HEK293 (cell line): ENCODE data around the gene MGAT4B.

Experiments
- CTCF ChIA-PET: fragments of 350-600 bp; formaldehyde crosslinking; extraction: SDS; loops from one replicate; lab custom pipeline; 2021; ENCODE audit warnings: antibody characterized with exemption; lab: Yijun Ruan, JAX
- POLR2A ChIA-PET: fragments of 300-600 bp; formaldehyde crosslinking; extraction: SDS; loops from one replicate; lab custom pipeline; 2020; ENCODE audit warnings: antibody characterized with exemption, inconsistent platforms; lab: Yijun Ruan, JAX
- H3K27ac ChIP-seq: fragments of 200-500 bp; sonication (Bioruptor generic); 2 replicates; pipeline ENCODE4 v1.5.1; 2014; ENCODE audit warnings: low read depth, low read length, control low read depth, inconsistent platforms; ENCODE audit errors: extremely low read depth
- H3K36me3 ChIP-seq, 2 experiments: fragments of 200-500 bp in 1 of 2; sonication (Bioruptor generic) in 1 of 2; 1 replicate in 1 of 2; 2 replicates in 1 of 2; pipeline ENCODE4 v1.5.1; 2014 to 2017; ENCODE audit warnings: inconsistent platforms in 2 of 2, low read length in 2 of 2; ENCODE audit not compliant: control insufficient read depth in 2 of 2, insufficient read depth in 1 of 2
- H3K4me1 ChIP-seq: fragments of 200-500 bp; sonication (Bioruptor generic); 2 replicates; pipeline ENCODE4 v1.5.1; 2014; ENCODE audit warnings: mild to moderate bottlenecking, low read length, inconsistent platforms; ENCODE audit not compliant: control insufficient read depth, insufficient read depth
- H3K4me3 ChIP-seq: 2 replicates; pipeline ENCODE4 v1.5.1; 2011; ENCODE audit warnings: low read depth, mild to moderate bottlenecking, control low read depth, low read length, moderate library complexity
- H3K9me3 ChIP-seq: fragments of 200-500 bp; sonication (Bioruptor generic); 2 replicates; pipeline ENCODE4 v1.5.1; 2014; ENCODE audit warnings: low read depth, low read length, inconsistent platforms; ENCODE audit not compliant: control insufficient read depth, insufficient read depth
- BCL11B ChIP-seq: fragments of 450-650 bp; formaldehyde crosslinking; IDR thresholded peaks from 2 replicates; pipeline ENCODE4 v1.5.1; 2016; ENCODE audit warnings: low read depth, missing biosample characterization, missing genetic modification characterization
- EGR2 ChIP-seq: fragments of 450-650 bp; formaldehyde crosslinking; IDR thresholded peaks from 2 replicates; pipeline ENCODE4 v1.5.1; 2016; ENCODE audit warnings: low read depth, missing biosample characterization, missing genetic modification characterization
- GLIS2 ChIP-seq: fragments of 450-650 bp; formaldehyde crosslinking; IDR thresholded peaks from 2 replicates; pipeline ENCODE4 v1.5.1; 2016; ENCODE audit warnings: missing biosample characterization, missing genetic modification characterization
- IKZF3 ChIP-seq: fragments of 450-650 bp; IDR thresholded peaks from 2 replicates; pipeline ENCODE4 v1.5.0; 2018; ENCODE audit warnings: missing biosample characterization, mild to moderate bottlenecking, missing genetic modification characterization, moderate library complexity
- KLF17 ChIP-seq: fragments of 450-650 bp; formaldehyde crosslinking; IDR thresholded peaks from 2 replicates; pipeline ENCODE4 v1.5.1; 2016; ENCODE audit warnings: missing biosample characterization, missing genetic modification characterization
- REPIN1 ChIP-seq: fragments of 450-650 bp; formaldehyde crosslinking; IDR thresholded peaks from 2 replicates; pipeline ENCODE4 v1.5.1; 2017; ENCODE audit warnings: missing biosample characterization, missing genetic modification characterization, low read depth
- SCRT1 ChIP-seq: fragments of 450-650 bp; formaldehyde crosslinking; IDR thresholded peaks from 2 replicates; pipeline ENCODE4 v1.5.1; 2016; ENCODE audit warnings: missing biosample characterization, missing genetic modification characterization, borderline replicate concordance
- SP7 ChIP-seq: fragments of 450-650 bp; formaldehyde crosslinking; IDR thresholded peaks from 2 replicates; pipeline ENCODE4 v1.5.1; 2016; ENCODE audit warnings: missing biosample characterization, missing genetic modification characterization
- YY2 ChIP-seq: fragments of 450-650 bp; formaldehyde crosslinking; IDR thresholded peaks from 2 replicates; pipeline ENCODE4 v1.5.1; 2016; ENCODE audit warnings: missing biosample characterization, missing genetic modification characterization
- ZBTB21 ChIP-seq: fragments of 450-650 bp; formaldehyde crosslinking; IDR thresholded peaks from 2 replicates; pipeline ENCODE4 v1.5.1; 2017; ENCODE audit warnings: missing biosample characterization, missing genetic modification characterization
- ZBTB8A ChIP-seq: fragments of 450-650 bp; formaldehyde crosslinking; IDR thresholded peaks from 2 replicates; pipeline ENCODE4 v1.5.1; 2016; ENCODE audit warnings: missing biosample characterization, missing genetic modification characterization
- ZFP41 ChIP-seq: fragments of 450-650 bp; formaldehyde crosslinking; IDR thresholded peaks from 2 replicates; pipeline ENCODE4 v1.5.1; 2016; ENCODE audit warnings: missing biosample characterization, missing genetic modification characterization, borderline replicate concordance
- ZFP69B ChIP-seq: fragments of 450-650 bp; formaldehyde crosslinking; IDR thresholded peaks from 2 replicates; pipeline ENCODE4 v1.5.1; 2016; ENCODE audit warnings: missing biosample characterization, missing genetic modification characterization
- ZIC2 ChIP-seq: fragments of 450-650 bp; formaldehyde crosslinking; IDR thresholded peaks from 2 replicates; pipeline ENCODE4 v1.5.1; 2016; ENCODE audit warnings: missing biosample characterization, missing genetic modification characterization
- ZNF121 ChIP-seq: fragments of 450-650 bp; formaldehyde crosslinking; IDR thresholded peaks from 2 replicates; pipeline ENCODE4 v1.5.1; 2016; ENCODE audit warnings: missing biosample characterization, missing genetic modification characterization
- ZNF133 ChIP-seq: fragments of 450-650 bp; formaldehyde crosslinking; IDR thresholded peaks from 2 replicates; pipeline ENCODE4 v1.5.1; 2016; ENCODE audit warnings: missing biosample characterization, missing genetic modification characterization
- ZNF155 ChIP-seq: fragments of 450-650 bp; formaldehyde crosslinking; IDR thresholded peaks from 2 replicates; pipeline ENCODE4 v1.5.1; 2016; ENCODE audit warnings: missing biosample characterization, missing genetic modification characterization
- ZNF292 ChIP-seq: fragments of 450-650 bp; formaldehyde crosslinking; IDR thresholded peaks from 2 replicates; pipeline ENCODE4 v1.5.1; 2016; ENCODE audit warnings: low read depth, missing biosample characterization, missing genetic modification characterization, borderline replicate concordance
- ZNF335 ChIP-seq: fragments of 450-650 bp; formaldehyde crosslinking; conservative IDR thresholded peaks from 2 replicates; pipeline ENCODE4 v1.5.1; 2016; ENCODE audit warnings: missing biosample characterization, missing genetic modification characterization
- ZNF341 ChIP-seq: fragments of 450-650 bp; formaldehyde crosslinking; IDR thresholded peaks from 2 replicates; pipeline ENCODE4; 2016; ENCODE audit warnings: low read depth, missing biosample characterization, missing genetic modification characterization
- ZNF398 ChIP-seq: fragments of 450-650 bp; formaldehyde crosslinking; IDR thresholded peaks from 2 replicates; pipeline ENCODE4 v1.5.1; 2017; ENCODE audit warnings: missing biosample characterization, missing genetic modification characterization
- ZNF423 ChIP-seq: fragments of 450-650 bp; formaldehyde crosslinking; IDR thresholded peaks from 2 replicates; pipeline ENCODE4 v1.5.1; 2016; ENCODE audit warnings: missing biosample characterization, missing genetic modification characterization
- ZNF473 ChIP-seq: fragments of 450-650 bp; formaldehyde crosslinking; IDR thresholded peaks from 2 replicates; pipeline ENCODE4 v1.5.1; 2017; ENCODE audit warnings: missing biosample characterization, missing genetic modification characterization
- ZNF529 ChIP-seq: fragments of 450-650 bp; formaldehyde crosslinking; IDR thresholded peaks from 2 replicates; pipeline ENCODE4 v1.5.1; 2017; ENCODE audit warnings: missing genetic modification characterization, missing biosample characterization; ENCODE audit not compliant: insufficient replicate concordance
- ZNF560 ChIP-seq: fragments of 450-650 bp; formaldehyde crosslinking; IDR thresholded peaks from 2 replicates; pipeline ENCODE4 v1.5.1; 2017; ENCODE audit warnings: missing biosample characterization, missing genetic modification characterization, borderline replicate concordance
- ZNF677 ChIP-seq: fragments of 450-650 bp; IDR thresholded peaks from 2 replicates; pipeline ENCODE4 v1.5.0; 2018; ENCODE audit warnings: missing biosample characterization, mild to moderate bottlenecking, missing genetic modification characterization, moderate library complexity
- ZNF692 ChIP-seq: fragments of 450-650 bp; formaldehyde crosslinking; IDR thresholded peaks from 2 replicates; pipeline ENCODE4 v1.5.1; 2016; ENCODE audit warnings: missing biosample characterization, missing genetic modification characterization
- ZNF792 ChIP-seq: fragments of 450-650 bp; formaldehyde crosslinking; IDR thresholded peaks from 2 replicates; pipeline ENCODE4 v1.5.1; 2016; ENCODE audit warnings: missing biosample characterization, missing genetic modification characterization
- ZSCAN5A ChIP-seq: fragments of 450-650 bp; formaldehyde crosslinking; IDR thresholded peaks from 2 replicates; pipeline ENCODE4 v1.5.1; 2016; ENCODE audit warnings: missing biosample characterization, missing genetic modification characterization
- ZXDB ChIP-seq: fragments of 450-650 bp; formaldehyde crosslinking; IDR thresholded peaks from 2 replicates; pipeline ENCODE4 v1.5.1; 2016; ENCODE audit warnings: missing biosample characterization, missing genetic modification characterization

The MGAT4B gene

DNA sequence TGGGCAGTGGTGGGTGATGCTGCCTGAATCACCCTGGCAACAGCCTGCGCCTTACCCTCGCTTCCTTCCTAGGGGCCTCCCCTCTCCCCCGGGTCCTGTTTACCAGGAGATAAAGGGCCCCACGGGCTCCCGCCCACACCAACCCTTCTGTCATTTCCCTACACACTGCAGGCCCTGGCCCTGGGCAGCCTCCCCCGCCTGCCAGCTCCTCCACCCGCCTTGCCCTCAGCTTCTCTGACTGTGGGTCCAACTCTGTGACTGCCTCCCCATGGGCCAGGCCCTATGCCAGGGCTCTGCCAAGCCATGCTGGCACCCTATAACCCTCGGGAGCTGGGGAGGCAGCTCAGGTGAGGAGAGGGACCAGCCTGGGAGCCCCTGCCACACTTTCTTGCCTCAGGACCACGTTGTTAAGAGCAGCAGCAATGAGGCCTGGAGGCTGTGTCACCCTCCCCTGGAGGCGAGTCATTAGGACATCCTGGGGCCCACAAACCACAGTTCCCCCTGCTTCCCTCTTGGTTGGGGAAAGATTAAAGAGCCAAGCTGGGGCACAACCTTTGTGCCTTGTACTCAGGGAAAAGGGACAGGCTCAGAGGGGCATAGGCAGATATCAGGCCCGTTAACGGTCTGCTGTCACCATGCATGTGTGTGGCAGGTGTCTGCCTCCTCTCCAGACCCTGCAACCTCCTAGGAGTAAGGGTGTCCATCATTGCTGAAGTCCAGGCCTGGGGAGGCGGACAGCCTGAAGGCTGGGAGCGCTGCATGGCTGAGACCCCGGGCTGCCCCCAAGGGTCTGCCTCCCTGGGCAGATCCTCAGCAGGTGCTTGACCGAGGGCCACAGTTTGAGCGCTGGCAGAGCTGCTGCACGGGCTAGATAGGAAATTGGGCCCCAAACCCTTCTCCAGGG is 2.8 kb downstream of the MGAT4B start (continued):
- no peak for TF ChIP-seq REPIN1 (tag by site-specific recombination)
- no peak for TF ChIP-seq ZSCAN5A (tag by site-specific recombination)
- TF ChIP-seq ZNF292: no peak
- peak; percentile 63; the same call in 1 of the 2 replicates for TF ChIP-seq KLF17 (tag by site-specific recombination)
- no peak for TF ChIP-seq ZNF677 (tag by site-specific recombination)
- TF ChIP-seq ZNF692: peak; percentile 98
- no peak for TF ChIP-seq ZXDB
- TF ChIP-seq GLIS2: peak; percentile 38
- no peak for TF ChIP-seq ZFP41 (tag by site-specific recombination)
- peak; percentile 83 for TF ChIP-seq ZNF335 (tag by site-specific recombination)
- peak; percentile 94 for TF ChIP-seq EGR2 (tag by site-specific recombination)
- peak; percentile 66 for TF ChIP-seq ZIC2 (tag by site-specific recombination)
- TF ChIP-seq ZNF398 (tag by site-specific recombination): peak; percentile 54
- no peak for TF ChIP-seq IKZF3 (tag by site-specific recombination)
- TF ChIP-seq ZFP69B (tag by site-specific recombination): peak; percentile 95

DNA sequence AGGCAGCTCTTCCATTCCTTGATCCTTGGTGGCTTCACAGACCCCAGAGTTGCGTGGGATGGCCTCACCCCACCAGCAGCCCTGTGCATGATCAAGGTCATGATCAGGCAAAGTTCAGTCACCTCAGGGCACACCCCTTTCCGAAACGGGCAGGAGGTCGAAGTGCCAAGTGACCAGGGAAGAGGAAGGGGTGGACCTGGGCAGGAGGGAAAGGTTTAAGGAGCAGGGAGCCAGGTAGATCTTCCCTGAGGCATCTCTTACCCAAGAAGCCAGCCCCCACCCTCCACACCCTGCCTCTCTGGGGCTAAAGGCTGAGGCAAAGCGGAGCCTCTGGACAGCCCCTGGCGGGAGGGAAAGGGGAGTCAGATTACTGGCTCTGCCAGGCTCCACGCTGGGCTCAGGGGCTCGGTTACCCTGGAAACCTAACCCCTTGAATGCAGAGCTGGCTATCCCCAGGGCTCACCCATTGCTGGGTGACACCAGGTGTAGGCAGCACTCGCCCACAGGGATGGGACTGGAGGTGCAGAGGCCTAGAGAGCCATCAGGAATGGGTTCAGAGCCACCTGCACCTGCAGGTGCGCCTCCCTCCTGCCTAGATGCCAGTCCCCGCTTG is 3.6 kb downstream of the MGAT4B start:
- Histone ChIP-seq H3K4me1 (peaks cover 22% of the 10 kb centered on the region), H3K27ac (peak overlapping the region; percentile 5; the same call in 1 of the 2 replicates), H3K9me3 (no peaks in the 10 kb centered on the region), H3K4me3 (no peak overlapping the region), H3K36me3 (peaks cover 0 to 49% of the 10 kb centered on the region in 2 experiments; a peak in 1 of 3 replicates)
- ChIA-PET CTCF (no interaction called here), POLR2A (interaction anchor here (1.0 kb wide), 1 partner anchor 17 kb away, joined by 3 read pairs; the partner anchor contains the start of gene SQSTM1)
- TF ChIP-seq ZNF133 (tag by site-specific recombination) (no peak), IKZF3 (tag by site-specific recombination) (peak; percentile 61; the same call in 1 of the 2 replicates), ZNF121 (tag by site-specific recombination) (no peak), SCRT1 (tag by site-specific recombination) (no peak), ZNF792 (no peak), ZBTB21 (no peak), ZXDB (peak; percentile 46; the same call in 1 of the 2 replicates), ZNF560 (no peak), ZNF529 (no peak), YY2 (no peak), BCL11B (tag by site-specific recombination) (peak; percentile 51; the same call in 1 of the 2 replicates), ZNF341 (peak; percentile 64; the same call in 1 of the 2 replicates), ZNF155 (tag by site-specific recombination) (no peak), ZNF423 (tag by site-specific recombination) (peak; percentile 11; the same call in 1 of the 2 replicates), SP7 (tag by site-specific recombination) (0 out of 2 replicates have a peak, but pooled peaks have one; percentile 4), ZBTB8A (tag by site-specific recombination) (peak; percentile 64; the same call in 1 of the 2 replicates), ZNF473 (no peak)
